ENCODE data around the gene CHCHD3.

DNA sequence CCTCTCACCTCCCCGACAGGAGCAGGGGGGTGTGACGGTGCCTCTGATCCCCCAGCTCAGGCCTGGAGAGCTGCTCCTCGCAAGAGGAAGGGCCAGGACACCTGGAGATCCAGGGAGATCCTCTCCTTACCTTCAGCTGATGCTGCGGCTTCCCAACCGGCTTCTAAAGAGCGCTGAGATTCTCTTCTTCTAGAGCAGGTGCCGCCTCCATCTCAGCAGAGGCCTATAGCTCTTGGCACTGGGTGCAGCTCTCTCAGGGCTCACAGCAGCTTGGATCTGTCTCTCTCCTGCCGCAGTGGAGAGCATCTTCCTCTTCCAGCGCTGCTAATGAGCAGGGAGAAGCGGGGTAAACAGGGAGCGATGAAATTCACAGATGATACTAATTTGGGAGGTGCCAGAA, 316.0 kb downstream of the CHCHD3 start:
- no peak for TF ChIP-seq CTCF (conservative IDR thresholded peaks at IDR 0.05; ENCODE audit: low read length)
- no peak for TF ChIP-seq EZH2phosphoT487 (IDR thresholded peaks at IDR 0.05; ENCODE audit: borderline replicate concordance)
